HepG2 (cell line): Measurements from ENCODE around the gene NOS1AP. TPM values are rescaled to one million over a fixed set of nuclear protein-coding genes. Genes with fewer than 3 reads are reported as not detected.
A peak's percentile ranks its signal among the peaks of the same experiment; 100 is the strongest.

Source experiments
- BRF2 ChIP-seq: sonication (generic); formaldehyde crosslinking; IDR thresholded peaks from 2 replicates; pipeline ENCODE4 v1.8.1; 2022; ENCODE audit warnings: mild to moderate bottlenecking, missing genetic modification reagents
- CBFB ChIP-seq: sonication (generic); formaldehyde crosslinking; IDR thresholded peaks from 2 replicates; pipeline ENCODE4 v1.4.0; 2020; ENCODE audit warnings: missing genetic modification reagents
- CREB1 ChIP-seq, 2 experiments: fragments of 450-650 bp in 1 of 2; IDR thresholded peaks; 2 replicates each; pipeline ENCODE4 v1.6.1; 2016 to 2017; ENCODE audit warnings: control low read depth in 1 of 2, mild to moderate bottlenecking in 1 of 2, missing compliant biosample characterization in 1 of 2, missing genetic modification characterization in 1 of 2
- DR1 ChIP-seq: sonication (generic); formaldehyde crosslinking; IDR thresholded peaks from 2 replicates; pipeline ENCODE4 v1.8.0; 2021; ENCODE audit warnings: mild to moderate bottlenecking, missing genetic modification reagents, inconsistent platforms
- GATAD2A ChIP-seq: IDR thresholded peaks from 2 replicates; pipeline ENCODE4 v1.6.1; 2016
- HOXA9 ChIP-seq: sonication (generic); formaldehyde crosslinking; IDR thresholded peaks from 2 replicates; pipeline ENCODE4 v1.8.1; 2022; ENCODE audit warnings: missing genetic modification reagents, mild to moderate bottlenecking, moderate library complexity, borderline replicate concordance
- KDM2A ChIP-seq: sonication (generic); formaldehyde crosslinking; IDR thresholded peaks from 2 replicates; pipeline ENCODE4 v1.4.0; 2020; ENCODE audit warnings: low read depth, missing genetic modification reagents, borderline replicate concordance
- NR2F2 ChIP-seq: IDR thresholded peaks from 2 replicates; pipeline ENCODE4 v1.6.1; 2012; ENCODE audit warnings: low read depth, inconsistent platforms, borderline replicate concordance
- PHB2 ChIP-seq: fragments of 450-650 bp; IDR thresholded peaks from 2 replicates; pipeline ENCODE4 v1.6.1; 2018; ENCODE audit not compliant: partially characterized antibody
- REL ChIP-seq: sonication (generic); formaldehyde crosslinking; conservative IDR thresholded peaks from 2 replicates; pipeline ENCODE4 v1.8.0; 2022; ENCODE audit warnings: mild to moderate bottlenecking, missing genetic modification reagents, moderate library complexity
- RXRB ChIP-seq: IDR thresholded peaks from 2 replicates; pipeline ENCODE4 v1.6.1; 2016; ENCODE audit warnings: borderline replicate concordance, missing genetic modification reagents, missing compliant biosample characterization
- SP140L ChIP-seq: sonication (generic); formaldehyde crosslinking; IDR thresholded peaks from 2 replicates; pipeline ENCODE4 v1.4.0; 2020; ENCODE audit warnings: missing genetic modification reagents, borderline replicate concordance
- SRSF4 ChIP-seq: fragments of 200-400 bp; formaldehyde crosslinking; IDR thresholded peaks from one replicate; pipeline ENCODE4 v1.6.1; 2018; ENCODE audit warnings: mild to moderate bottlenecking, low read depth, low read length, moderate library complexity; ENCODE audit not compliant: poor library complexity, severe bottlenecking
- STAG1 ChIP-seq: sonication (generic); formaldehyde crosslinking; IDR thresholded peaks from 2 replicates; pipeline ENCODE4 v1.4.0; 2020; ENCODE audit warnings: missing genetic modification reagents
- U2AF1 ChIP-seq: fragments of 200-400 bp; formaldehyde crosslinking; optimal IDR thresholded peaks from 2 replicates; pipeline ENCODE3; 2017; ENCODE audit warnings: mild to moderate bottlenecking, low read depth, low read length
- ZNF224 ChIP-seq: sonication (generic); formaldehyde crosslinking; IDR thresholded peaks from 2 replicates; pipeline ENCODE4 v1.5.0; 2020; ENCODE audit warnings: mild to moderate bottlenecking, missing genetic modification reagents
- ZNF280B ChIP-seq: sonication (generic); formaldehyde crosslinking; IDR thresholded peaks from 2 replicates; pipeline ENCODE4 v1.5.0; 2020; ENCODE audit warnings: missing genetic modification reagents, mild to moderate bottlenecking, borderline replicate concordance
- ZNF343 ChIP-seq: sonication (generic); formaldehyde crosslinking; IDR thresholded peaks from 2 replicates; pipeline ENCODE4 v1.4.0; 2020; ENCODE audit warnings: mild to moderate bottlenecking, missing genetic modification reagents
- ZNF430 ChIP-seq: sonication (generic); formaldehyde crosslinking; IDR thresholded peaks from 2 replicates; pipeline ENCODE4 v1.9.0; 2021; ENCODE audit warnings: mild to moderate bottlenecking, missing genetic modification reagents
- ZNF530 ChIP-seq: sonication (generic); formaldehyde crosslinking; IDR thresholded peaks from 2 replicates; pipeline ENCODE4 v1.5.0; 2020; ENCODE audit warnings: low read depth, mild to moderate bottlenecking, missing genetic modification reagents
- ZNF572 ChIP-seq: sonication (generic); formaldehyde crosslinking; IDR thresholded peaks from 2 replicates; pipeline ENCODE4 v1.5.1; 2020; ENCODE audit warnings: mild to moderate bottlenecking, missing genetic modification reagents
- ZNF574 ChIP-seq: sonication (generic); formaldehyde crosslinking; IDR thresholded peaks from 2 replicates; pipeline ENCODE4 v1.4.0; 2020; ENCODE audit warnings: missing genetic modification reagents
- ZNF781 ChIP-seq: sonication (generic); formaldehyde crosslinking; IDR thresholded peaks from 2 replicates; pipeline ENCODE4 v1.5.1; 2020; ENCODE audit warnings: borderline replicate concordance, mild to moderate bottlenecking, missing genetic modification reagents; ENCODE audit errors: not compliant biosample characterization
- polyA plus RNA-seq, 8 experiments: library from polyadenylated mRNA; depleted of rRNA in 3 of 8; stranded (reverse) in 7 of 8; unstranded in 1 of 8; fragments of >200 nt; fragmentation: Illumina TruSeq in 4 of 8; extraction: Trizol in 4 of 8; gene quantifications; 2 replicates each; pipeline versions ENCODE4 v1.2.1 to v1.2.3, GENCODE V29; 2011 to 2016; ENCODE audit warnings: low read depth in 4 of 8, missing spikeins in 1 of 8, mixed read lengths in 1 of 8; ENCODE audit not compliant: insufficient read depth in 1 of 8
- total RNA-seq, 5 experiments: library from RNA; depleted of rRNA; stranded (reverse); fragments of >200 nt; fragmentation: Illumina TruSeq; extraction: Trizol; gene quantifications; 2 replicates each; pipeline ENCODE4 v1.2.3, GENCODE V29; 2016; ENCODE audit warnings: low read depth in 1 of 5
- TF ChIP-seq, protein P1 (sequence below): fragments of 450-650 bp; IDR thresholded peaks from 2 replicates; pipeline ENCODE4 v1.6.1; 2016

NOS1AP gene
- total and polyA plus RNA-seq, 2 of the 13 experiments (the other 11 are each of a cell fraction or from before 2014, with no cell fraction given): 2.0 to 3.3 TPM

DNA sequence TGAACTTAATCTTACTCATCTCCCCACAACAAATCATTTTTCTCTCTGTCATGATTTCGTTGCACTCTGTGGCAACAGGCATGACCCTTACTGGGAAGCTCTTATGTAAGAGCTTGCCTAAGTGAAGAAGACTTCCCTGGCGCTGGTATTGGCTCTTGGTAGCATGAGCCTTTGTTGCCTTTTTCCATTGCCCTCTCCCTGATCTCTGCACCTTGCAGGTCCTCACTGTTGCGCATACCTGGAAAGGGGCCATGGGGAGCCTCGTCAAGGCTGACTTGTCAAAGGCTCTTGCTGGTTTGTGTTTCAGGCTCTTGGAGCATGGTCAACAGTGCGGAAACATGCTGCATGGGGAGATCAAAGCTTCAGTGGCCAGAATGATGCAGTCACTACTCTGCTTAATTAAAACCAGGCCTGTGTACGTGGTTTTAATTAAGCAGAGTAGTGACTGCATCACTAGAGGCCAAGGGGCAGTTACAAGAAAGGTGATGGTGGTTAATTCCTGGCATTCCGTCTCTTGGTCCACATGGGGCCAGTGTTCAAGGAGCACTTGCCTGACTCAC is 165.8 kb downstream of the NOS1AP start (continued):
- TF ChIP-seq, protein P1, sequence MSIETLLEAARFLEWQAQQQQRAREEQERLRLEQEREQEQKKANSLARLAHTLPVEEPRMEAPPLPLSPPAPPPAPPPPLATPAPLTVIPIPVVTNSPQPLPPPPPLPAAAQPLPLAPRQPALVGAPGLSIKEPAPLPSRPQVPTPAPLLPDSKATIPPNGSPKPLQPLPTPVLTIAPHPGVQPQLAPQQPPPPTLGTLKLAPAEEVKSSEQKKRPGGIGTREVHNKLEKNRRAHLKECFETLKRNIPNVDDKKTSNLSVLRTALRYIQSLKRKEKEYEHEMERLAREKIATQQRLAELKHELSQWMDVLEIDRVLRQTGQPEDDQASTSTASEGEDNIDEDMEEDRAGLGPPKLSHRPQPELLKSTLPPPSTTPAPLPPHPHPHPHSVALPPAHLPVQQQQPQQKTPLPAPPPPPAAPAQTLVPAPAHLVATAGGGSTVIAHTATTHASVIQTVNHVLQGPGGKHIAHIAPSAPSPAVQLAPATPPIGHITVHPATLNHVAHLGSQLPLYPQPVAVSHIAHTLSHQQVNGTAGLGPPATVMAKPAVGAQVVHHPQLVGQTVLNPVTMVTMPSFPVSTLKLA: peak; percentile 15; the same call in 1 of the 2 replicates
- no peak for TF ChIP-seq PHB2
- TF ChIP-seq CBFB (CRISPR knock-in tag): no peak
- TF ChIP-seq ZNF430: no peak
- TF ChIP-seq ZNF574 (CRISPR knock-in tag): no peak
- no peak for TF ChIP-seq DR1 (CRISPR knock-in tag)
- no peak for TF ChIP-seq HOXA9
- TF ChIP-seq ZNF530: no peak
- TF ChIP-seq NR2F2: peak; percentile 60; the same call in 1 of the 2 replicates
- peak; percentile 50; the same call in 1 of the 2 replicates for TF ChIP-seq KDM2A
- TF ChIP-seq CREB1 (IDR thresholded peaks at IDR 0.05): no peak
- peak; percentile 56; the same call in 1 of the 2 replicates for TF ChIP-seq CREB1 (CRISPR knock-in tag; IDR thresholded peaks at IDR 0.05)
- no peak for TF ChIP-seq REL (CRISPR knock-in tag)
- TF ChIP-seq ZNF224 (CRISPR knock-in tag): no peak
- TF ChIP-seq BRF2 (CRISPR knock-in tag): no peak
- 0 out of 2 replicates have a peak, but pooled peaks have one; percentile 13 for TF ChIP-seq STAG1 (CRISPR knock-in tag)
- no peak for TF ChIP-seq ZNF343 (CRISPR knock-in tag)
- TF ChIP-seq SRSF4: no peak
- TF ChIP-seq ZNF781 (CRISPR knock-in tag): peak; percentile 40
- peak; percentile 75 for TF ChIP-seq RXRB
- no peak for TF ChIP-seq U2AF1
- TF ChIP-seq GATAD2A: peak; percentile 94
- no peak for TF ChIP-seq ZNF280B
- no peak for TF ChIP-seq SP140L (CRISPR knock-in tag)
- TF ChIP-seq ZNF572 (CRISPR knock-in tag): 0 out of 2 replicates have a peak, but pooled peaks have one; percentile 31
